Type B pancreatic cell (in vitro differentiated cells): Measurements from ENCODE around the gene ZNF324. TPM values are rescaled to one million over a fixed set of nuclear protein-coding genes. Genes with fewer than 3 reads are reported as not detected.

Experiments used
- DNase-seq: peaks from one replicate; pipeline ENCODE4 v3.0.0; 2021; ENCODE audit warnings: mixed read lengths; ENCODE audit not compliant: unreplicated experiment; ENCODE audit errors: extremely low spot score
- H3K27ac Mint-ChIP-seq: 2 replicates; pipeline ENCODE4 v1.8.0; 2021; ENCODE audit warnings: mild to moderate bottlenecking, mixed read lengths
- H3K27me3 Mint-ChIP-seq: 2 replicates; pipeline ENCODE4 v1.8.0; 2021; ENCODE audit warnings: mixed read lengths
- H3K36me3 Mint-ChIP-seq: 2 replicates; pipeline ENCODE4 v1.8.0; 2021; ENCODE audit warnings: mixed read lengths
- H3K4me1 Mint-ChIP-seq: one replicate; pipeline ENCODE4 v1.8.0; 2021; ENCODE audit warnings: mixed read lengths; ENCODE audit not compliant: unreplicated experiment
- H3K4me3 Mint-ChIP-seq: 2 replicates; pipeline ENCODE4 v1.8.0; 2021; ENCODE audit warnings: mild to moderate bottlenecking, mixed read lengths
- H3K9me3 Mint-ChIP-seq: 2 replicates; pipeline ENCODE4 v1.8.0; 2021; ENCODE audit warnings: mixed read lengths
- total RNA-seq: library from RNA; stranded (reverse); gene quantifications from 2 replicates; pipeline ENCODE4 v1.2.1, GENCODE V29; 2021; ENCODE audit warnings: low replicate concordance
- TF ChIP-seq, protein P1 (sequence below): fragments of 200-600 bp; sonication (generic); conservative IDR thresholded peaks from 2 replicates; pipeline ENCODE4 v1.5.0; 2021; ENCODE audit warnings: antibody characterized with exemption, mild to moderate bottlenecking

Gene ZNF324
- total RNA-seq, 1 donor from 2014 or later, result 15.0 TPM

DNA sequence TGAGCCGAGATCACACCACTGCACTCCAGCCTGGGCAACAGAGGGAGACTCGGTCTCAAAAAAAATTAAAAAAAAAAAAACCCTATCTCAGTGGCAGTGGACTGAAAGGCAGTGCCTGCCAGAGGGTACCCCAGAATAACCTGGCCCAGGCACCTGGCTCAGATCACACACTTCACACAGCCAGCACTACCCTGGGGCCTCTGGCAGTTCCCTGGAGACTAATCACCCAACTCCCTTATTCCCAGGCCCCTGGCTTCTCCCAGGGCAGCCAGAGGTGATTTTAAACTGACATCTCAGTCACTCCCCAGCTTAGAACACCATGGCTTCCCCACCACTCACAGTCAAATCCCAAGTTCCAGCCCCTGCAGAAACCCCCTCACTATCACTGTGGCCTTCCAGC is 48.4 kb downstream of the ZNF324 start:
- DNase-seq, result no peak
- peak overlapping the region; percentile 73 for H3K27ac Mint-ChIP-seq
- TF ChIP-seq, protein P1, sequence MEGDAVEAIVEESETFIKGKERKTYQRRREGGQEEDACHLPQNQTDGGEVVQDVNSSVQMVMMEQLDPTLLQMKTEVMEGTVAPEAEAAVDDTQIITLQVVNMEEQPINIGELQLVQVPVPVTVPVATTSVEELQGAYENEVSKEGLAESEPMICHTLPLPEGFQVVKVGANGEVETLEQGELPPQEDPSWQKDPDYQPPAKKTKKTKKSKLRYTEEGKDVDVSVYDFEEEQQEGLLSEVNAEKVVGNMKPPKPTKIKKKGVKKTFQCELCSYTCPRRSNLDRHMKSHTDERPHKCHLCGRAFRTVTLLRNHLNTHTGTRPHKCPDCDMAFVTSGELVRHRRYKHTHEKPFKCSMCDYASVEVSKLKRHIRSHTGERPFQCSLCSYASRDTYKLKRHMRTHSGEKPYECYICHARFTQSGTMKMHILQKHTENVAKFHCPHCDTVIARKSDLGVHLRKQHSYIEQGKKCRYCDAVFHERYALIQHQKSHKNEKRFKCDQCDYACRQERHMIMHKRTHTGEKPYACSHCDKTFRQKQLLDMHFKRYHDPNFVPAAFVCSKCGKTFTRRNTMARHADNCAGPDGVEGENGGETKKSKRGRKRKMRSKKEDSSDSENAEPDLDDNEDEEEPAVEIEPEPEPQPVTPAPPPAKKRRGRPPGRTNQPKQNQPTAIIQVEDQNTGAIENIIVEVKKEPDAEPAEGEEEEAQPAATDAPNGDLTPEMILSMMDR, result no peak
- no peaks in the 10 kb centered on the region for H3K9me3 Mint-ChIP-seq
- H3K4me3 Mint-ChIP-seq, result peak overlapping the region; percentile 58
- no peaks in the 10 kb centered on the region for H3K27me3 Mint-ChIP-seq
- H3K36me3 Mint-ChIP-seq, result peaks cover 5% of the 10 kb centered on the region
- peaks cover 17% of the 10 kb centered on the region for H3K4me1 Mint-ChIP-seq

DNA sequence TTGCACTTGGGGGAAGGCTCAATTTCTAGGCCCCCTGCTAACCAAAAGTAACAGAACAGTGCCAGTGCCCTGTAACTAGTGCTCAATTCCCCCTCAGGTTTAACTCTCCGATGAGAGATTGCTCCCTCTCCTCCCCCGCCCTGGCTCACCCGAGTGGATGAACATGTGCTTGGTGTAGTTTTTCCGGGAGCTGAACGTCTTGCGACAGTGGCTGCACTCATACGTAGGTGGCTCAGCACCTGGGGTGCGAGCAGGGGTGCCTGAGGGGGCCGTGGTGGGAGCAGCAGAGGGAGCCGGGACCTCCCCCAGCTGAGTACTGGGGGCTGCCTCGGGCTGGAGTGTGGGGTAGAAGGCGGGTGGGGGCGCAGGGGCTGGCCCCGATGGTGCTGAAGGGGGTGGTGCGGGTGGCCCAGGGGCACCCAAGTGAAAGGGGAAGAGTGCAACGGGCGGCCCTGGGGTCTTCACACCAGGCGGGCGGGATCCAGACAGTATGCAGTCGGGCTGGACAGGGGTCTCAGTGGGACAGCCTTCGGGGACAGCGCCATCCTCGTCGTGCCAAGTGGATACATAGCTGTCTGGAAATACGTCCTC is 49.5 kb downstream of the ZNF324 start:
- peaks cover 5% of the 10 kb centered on the region for H3K36me3 Mint-ChIP-seq
- no peaks in the 10 kb centered on the region for H3K27me3 Mint-ChIP-seq
- H3K4me3 Mint-ChIP-seq, result peak overlapping the region; percentile 58
- DNase-seq, result no peak
- H3K27ac Mint-ChIP-seq, result no peak overlapping the region
- H3K9me3 Mint-ChIP-seq, result no peaks in the 10 kb centered on the region
- H3K4me1 Mint-ChIP-seq, result peaks cover 21% of the 10 kb centered on the region
- TF ChIP-seq, protein P1, result no peak

DNA sequence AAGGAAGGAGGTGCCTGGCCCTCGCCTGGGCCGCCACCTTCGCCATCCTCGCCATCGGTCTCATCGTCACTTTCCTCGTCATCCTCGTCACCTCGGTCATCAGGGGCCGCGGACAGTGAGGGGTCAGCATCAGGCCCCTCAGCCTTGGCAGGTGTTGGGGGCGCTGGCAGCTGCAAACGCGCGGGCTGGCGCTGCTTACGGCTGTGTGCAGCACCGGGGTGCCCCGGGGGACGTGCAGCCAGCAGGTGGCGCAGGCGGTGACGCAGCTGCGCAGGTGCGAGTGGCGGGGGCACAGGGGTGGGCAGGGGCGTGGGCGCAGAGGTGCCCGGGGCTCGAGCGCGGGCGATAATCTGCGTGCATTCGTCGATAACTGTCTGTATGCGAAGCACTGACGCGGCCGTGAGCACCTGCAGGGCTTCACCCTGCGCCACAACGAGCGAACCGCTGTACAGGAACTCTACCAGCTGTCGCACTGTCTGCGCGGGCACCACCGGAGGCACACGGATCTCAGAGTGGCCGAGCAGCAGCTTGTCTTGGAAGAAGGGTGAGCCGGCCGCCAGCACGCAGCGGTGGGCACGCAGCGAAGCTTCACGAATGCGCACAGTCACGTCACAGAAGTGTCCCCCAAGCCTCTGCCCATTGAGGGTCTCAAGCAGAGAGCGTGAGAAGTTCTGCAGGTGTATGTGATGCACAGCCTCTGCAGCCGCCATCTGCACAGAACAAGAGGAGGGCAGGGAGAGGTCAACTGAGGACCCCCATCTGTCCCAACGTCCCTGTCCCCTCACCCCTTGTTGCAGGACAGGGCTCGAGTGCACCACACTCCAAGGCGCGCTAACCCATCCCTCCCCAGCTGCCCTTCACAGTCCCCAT is 50.3 kb downstream of the ZNF324 start:
- no peak for DNase-seq
- TF ChIP-seq, protein P1, result no peak
- Mint-ChIP-seq H3K27ac (peak overlapping the region; percentile 98), H3K27me3 (no peaks in the 10 kb centered on the region), H3K9me3 (no peaks in the 10 kb centered on the region), H3K36me3 (peaks cover 5% of the 10 kb centered on the region), H3K4me3 (no peak overlapping the region), H3K4me1 (peaks cover 21% of the 10 kb centered on the region)

DNA sequence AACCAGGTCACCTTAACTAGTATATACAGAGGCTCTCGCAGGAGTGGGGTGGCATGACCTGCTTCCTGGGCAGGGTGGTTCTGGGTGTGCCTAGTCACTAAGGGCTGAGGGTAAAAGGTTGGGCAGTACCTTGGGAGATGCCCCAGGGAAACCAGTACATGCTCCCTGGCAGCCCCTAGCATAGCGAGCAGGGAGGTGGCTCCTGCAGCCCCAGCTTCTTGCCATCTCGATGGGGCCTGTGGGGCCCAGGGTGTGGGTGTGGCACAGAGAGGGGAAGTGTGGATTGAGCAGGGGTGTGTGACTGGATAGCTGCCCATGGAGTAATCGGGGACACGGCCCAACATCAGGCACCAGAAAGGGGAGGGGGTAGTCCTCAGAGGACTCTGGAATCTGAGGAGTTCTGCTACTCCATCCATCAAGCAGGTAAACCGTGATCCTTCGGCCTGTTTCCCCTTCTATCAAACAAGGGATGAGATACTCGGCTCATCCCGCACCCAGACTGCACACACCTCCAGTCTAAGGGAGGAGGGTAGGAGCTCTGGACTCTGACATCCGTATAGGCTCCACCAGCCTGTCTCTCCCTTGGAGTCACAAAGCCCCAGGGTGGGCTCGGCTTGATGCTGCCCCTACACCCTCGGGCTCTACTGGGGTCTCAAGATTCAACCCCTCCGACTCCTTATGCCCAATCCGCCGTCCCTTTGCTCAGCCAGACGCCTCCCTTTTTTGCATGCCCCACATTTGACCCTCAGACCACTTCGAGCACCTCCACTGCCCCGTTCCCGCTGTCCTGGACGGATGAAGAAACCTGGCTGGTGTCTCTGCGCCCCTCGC is 51.6 kb downstream of the ZNF324 start:
- Mint-ChIP-seq H3K4me1 (peaks cover 21% of the 10 kb centered on the region), H3K27me3 (no peaks in the 10 kb centered on the region), H3K9me3 (no peaks in the 10 kb centered on the region), H3K4me3 (peak overlapping the region; percentile 95), H3K27ac (peak overlapping the region; percentile 98), H3K36me3 (peaks cover 5% of the 10 kb centered on the region)
- TF ChIP-seq, protein P1, result no peak
- no peak for DNase-seq

DNA sequence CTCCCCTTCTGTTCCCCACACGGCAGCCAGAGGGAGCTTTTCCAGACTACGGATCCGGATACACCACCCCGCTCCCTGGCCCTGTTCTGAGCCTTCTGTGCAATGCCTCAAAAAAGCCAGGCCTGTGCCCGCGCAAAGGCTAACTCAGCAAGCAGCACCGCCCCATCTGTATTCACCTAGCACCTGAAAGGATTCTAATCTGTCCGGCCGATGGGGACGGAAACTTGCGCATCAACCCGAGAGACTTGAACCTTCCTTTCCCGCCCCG is 52.1 kb downstream of the ZNF324 start:
- DNase-seq, result peak; percentile 78
- Mint-ChIP-seq H3K27me3 (no peaks in the 10 kb centered on the region), H3K36me3 (peaks cover 5% of the 10 kb centered on the region), H3K9me3 (no peaks in the 10 kb centered on the region), H3K4me1 (peaks cover 21% of the 10 kb centered on the region), H3K4me3 (peak overlapping the region; percentile 95), H3K27ac (peak overlapping the region; percentile 98)
- TF ChIP-seq, protein P1, result peak; percentile 63
